CD4-positive, CD25-positive, alpha-beta regulatory T cell (primary cell): ENCODE results near the gene MYBPC2. TPM values are rescaled to one million over a fixed set of nuclear protein-coding genes. Genes with fewer than 3 reads are reported as not detected.

Source experiments
- ATAC-seq, 2 donors: fragments of 150-1000 bp; cut with Tn5 transposase; one replicate each; pipeline ENCODE4 v1.10.0; 2021; ENCODE audit warnings: low read depth in 2 of 2, moderate number of reproducible peaks in 2 of 2, moderate library complexity in 1 of 2
- DNase-seq, 3 donors: peaks; one replicate each; pipeline versions ENCODE4 v3.0.0 to v3.0.0-alpha.2; 2012 to 2022; ENCODE audit warnings: mixed read lengths in 1 of 3
- H3K27ac ChIP-seq: one replicate; pipeline ENCODE4 v1.7.0; 2013; ENCODE audit warnings: mild to moderate bottlenecking, low read length; ENCODE audit not compliant: insufficient read depth, poor library complexity, severe bottlenecking
- H3K27me3 ChIP-seq: one replicate; pipeline ENCODE4 v1.7.0; 2013; ENCODE audit warnings: low read length; ENCODE audit not compliant: control insufficient read depth, insufficient read depth
- H3K36me3 ChIP-seq: one replicate; pipeline ENCODE4 v1.7.0; 2013; ENCODE audit warnings: mild to moderate bottlenecking, low read length, moderate library complexity; ENCODE audit not compliant: control insufficient read depth, insufficient read depth
- H3K4me1 ChIP-seq: 2 replicates; pipeline ENCODE4 v1.7.0; 2013; ENCODE audit warnings: mild to moderate bottlenecking, low read length; ENCODE audit not compliant: insufficient read depth, control insufficient read depth, poor library complexity, severe bottlenecking
- H3K4me3 ChIP-seq: one replicate; pipeline ENCODE4 v1.7.0; 2013; ENCODE audit warnings: low read depth, mild to moderate bottlenecking, low read length, moderate library complexity
- H3K9me3 ChIP-seq, 2 experiments: 1 replicate in 1 of 2; 2 replicates in 1 of 2; pipeline ENCODE4 v1.7.0; 2013; ENCODE audit warnings: low read length in 2 of 2, mild to moderate bottlenecking in 1 of 2, moderate library complexity in 1 of 2; ENCODE audit not compliant: control insufficient read depth in 2 of 2
- H3K27ac Mint-ChIP-seq, 3 donors: one replicate each; pipeline ENCODE4 v1.8.0; 2020 to 2022; ENCODE audit warnings: mild to moderate bottlenecking in 3 of 3, mixed read lengths in 3 of 3, moderate library complexity in 2 of 3
- H3K27me3 Mint-ChIP-seq: one replicate; pipeline ENCODE4 v1.8.0; 2022; ENCODE audit warnings: mild to moderate bottlenecking, mixed read lengths
- H3K36me3 Mint-ChIP-seq: one replicate; pipeline ENCODE4 v1.8.0; 2020; ENCODE audit warnings: mixed read lengths
- H3K4me1 Mint-ChIP-seq, 4 donors: one replicate each; pipeline ENCODE4 v1.8.0; 2020 to 2022; ENCODE audit warnings: mixed read lengths in 4 of 4, mild to moderate bottlenecking in 1 of 4
- H3K4me3 Mint-ChIP-seq, 4 donors: one replicate each; pipeline ENCODE4 v1.8.0; 2020 to 2022; ENCODE audit warnings: mild to moderate bottlenecking in 4 of 4, mixed read lengths in 4 of 4, moderate library complexity in 3 of 4
- H3K9me3 Mint-ChIP-seq, 7 donors: one replicate each; pipeline ENCODE4 v1.8.0; 2020 to 2022; ENCODE audit warnings: mixed read lengths in 7 of 7, mild to moderate bottlenecking in 3 of 7, moderate library complexity in 2 of 7
- polyA plus RNA-seq, 4 donors: library from polyadenylated mRNA; unstranded; fragments of 300-500 nt; fragmentation: Illumina TruSeq; gene quantifications; one replicate each; pipeline ENCODE4 v1.2.3, GENCODE V29; 2021
- total RNA-seq: library from RNA; stranded (reverse); gene quantifications from one replicate; pipeline ENCODE4 v1.2.3, GENCODE V29; 2022

Gene MYBPC2
- total and polyA plus RNA-seq, 5 donors from 2014 or later, result 0.23 to 0.49 TPM; not detected in 3

DNA sequence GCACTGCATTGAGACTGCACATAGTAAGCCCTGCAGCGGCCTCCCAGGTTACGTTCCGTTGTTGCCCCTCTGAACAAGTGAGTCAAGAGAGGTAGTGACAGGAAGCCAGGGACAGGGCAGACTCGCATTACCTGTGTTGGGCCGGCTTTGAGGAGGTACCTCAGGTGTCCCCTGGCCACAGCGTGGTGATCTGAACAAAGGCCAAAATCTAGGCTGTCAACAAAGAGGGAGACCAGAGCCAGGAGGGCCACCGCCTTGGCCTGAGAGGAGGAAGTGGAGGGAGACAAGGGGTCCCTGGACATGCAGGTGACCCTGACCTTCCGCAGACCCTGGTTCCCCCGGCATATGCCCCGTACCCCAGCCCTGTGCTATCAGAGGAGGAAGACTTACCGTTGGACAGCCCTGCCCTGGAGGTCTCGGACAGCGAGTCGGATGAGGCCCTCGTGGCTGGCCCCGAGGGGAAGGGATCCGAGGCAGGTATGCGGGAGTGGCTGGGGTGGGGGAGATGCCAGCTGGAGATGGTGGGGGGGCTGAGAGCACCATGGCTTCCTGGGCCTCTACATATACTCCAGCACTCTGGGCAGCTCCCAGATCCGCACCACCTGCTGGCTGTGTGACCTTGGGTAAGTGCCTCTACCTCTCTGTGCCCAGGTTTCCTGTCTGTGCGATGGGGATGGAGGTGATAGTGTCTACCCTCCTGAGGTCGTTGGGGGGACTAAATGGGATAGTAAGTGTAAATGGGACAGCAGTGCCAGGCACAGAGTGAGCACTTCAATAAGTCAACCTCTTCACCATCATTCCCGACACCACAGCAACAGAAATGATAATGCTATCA lies 9.2 kb upstream of the MYBPC2 start:
- no peak overlapping the region for H3K27ac Mint-ChIP-seq
- no peaks in the 10 kb centered on the region for H3K36me3 ChIP-seq
- no peak overlapping the region for H3K4me3 Mint-ChIP-seq
- H3K9me3 Mint-ChIP-seq, result peaks cover 0 to 1% (median 0%) of the 10 kb centered on the region in 7 donors
- peaks cover 4% of the 10 kb centered on the region for H3K36me3 Mint-ChIP-seq
- peaks cover 2% of the 10 kb centered on the region for H3K27me3 ChIP-seq
- H3K4me3 ChIP-seq, result no peak overlapping the region
- H3K9me3 ChIP-seq, result no peaks in the 10 kb centered on the region
- DNase-seq (no peak), ATAC-seq (no peak)
- H3K4me1 Mint-ChIP-seq, result peaks cover 0 to 6% (median 4%) of the 10 kb centered on the region in 4 donors
- H3K4me1 ChIP-seq, result no peaks in the 10 kb centered on the region
- no peak overlapping the region for H3K27ac ChIP-seq
- peaks cover 30% of the 10 kb centered on the region for H3K27me3 Mint-ChIP-seq

- no peak for ATAC-seq
- peaks cover 0 to 4% (median 0%) of the 10 kb centered on the region in 4 donors for H3K4me1 Mint-ChIP-seq
- H3K27me3 ChIP-seq, result peaks cover 2% of the 10 kb centered on the region
Observed at GRCh38 chr19:50425581-50425980, 7.1 kb upstream of the MYBPC2 start.

DNA sequence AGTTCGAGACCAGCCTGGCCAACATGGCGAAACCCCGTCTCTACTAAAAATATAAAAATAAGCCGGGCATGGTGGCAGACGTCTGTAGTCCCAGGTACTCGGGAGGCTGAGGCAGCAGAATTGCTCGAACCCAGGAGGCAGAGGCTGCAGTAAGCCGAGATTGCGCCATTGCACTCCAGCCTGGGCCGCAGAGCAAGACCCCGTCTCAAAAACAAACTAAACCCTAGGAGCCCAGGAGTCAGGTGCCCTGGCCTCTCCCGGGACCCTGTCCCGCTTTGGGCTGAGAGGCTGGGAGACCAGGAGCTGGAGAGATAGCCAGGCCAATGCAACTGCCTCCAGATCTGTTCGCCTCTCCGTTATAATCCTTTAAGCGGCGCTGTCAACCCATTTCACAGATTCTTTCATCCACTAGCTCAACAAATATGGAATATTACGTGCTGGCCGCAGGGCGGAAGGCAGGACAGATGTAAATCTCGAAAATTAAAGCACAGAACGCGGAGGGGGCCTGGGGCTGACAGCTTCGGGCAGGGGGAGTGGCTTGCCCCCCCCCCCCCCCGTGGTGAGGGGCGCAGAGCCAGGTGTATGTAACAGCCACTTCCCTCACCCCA lies 5.3 kb upstream of the MYBPC2 start:
- Histone ChIP-seq H3K36me3 (no peaks in the 10 kb centered on the region), H3K4me1 (peaks cover 9% of the 10 kb centered on the region), H3K27me3 (no peaks in the 10 kb centered on the region), H3K9me3 (no peaks in the 10 kb centered on the region), H3K4me3 (no peak overlapping the region), H3K27ac (no peak overlapping the region)
- Mint-ChIP-seq H3K9me3 (peaks cover 0 to 4% (median 0%) of the 10 kb centered on the region in 7 donors), H3K4me3 (peak overlapping the region in 2 of 4 donors; percentile 43 to 75), H3K36me3 (no peaks in the 10 kb centered on the region), H3K27ac (no peak overlapping the region), H3K4me1 (peaks cover 0 to 18% (median 4%) of the 10 kb centered on the region in 4 donors), H3K27me3 (peaks cover 14% of the 10 kb centered on the region)
- DNase-seq (no peak), ATAC-seq (no peak)

More at GRCh38 chr19:50425581-50425980, 7.1 kb upstream of the MYBPC2 start:
- H3K27ac Mint-ChIP-seq, result no peak overlapping the region
- Histone ChIP-seq H3K27ac (no peak overlapping the region), H3K9me3 (no peaks in the 10 kb centered on the region), H3K4me1 (no peaks in the 10 kb centered on the region), H3K4me3 (no peak overlapping the region), H3K36me3 (no peaks in the 10 kb centered on the region)
- H3K4me3 Mint-ChIP-seq, result no peak overlapping the region
- peaks cover 20% of the 10 kb centered on the region for H3K27me3 Mint-ChIP-seq
- peaks cover 0 to 4% (median 0%) of the 10 kb centered on the region in 7 donors for H3K9me3 Mint-ChIP-seq
- no peaks in the 10 kb centered on the region for H3K36me3 Mint-ChIP-seq
- no peak for DNase-seq

DNA sequence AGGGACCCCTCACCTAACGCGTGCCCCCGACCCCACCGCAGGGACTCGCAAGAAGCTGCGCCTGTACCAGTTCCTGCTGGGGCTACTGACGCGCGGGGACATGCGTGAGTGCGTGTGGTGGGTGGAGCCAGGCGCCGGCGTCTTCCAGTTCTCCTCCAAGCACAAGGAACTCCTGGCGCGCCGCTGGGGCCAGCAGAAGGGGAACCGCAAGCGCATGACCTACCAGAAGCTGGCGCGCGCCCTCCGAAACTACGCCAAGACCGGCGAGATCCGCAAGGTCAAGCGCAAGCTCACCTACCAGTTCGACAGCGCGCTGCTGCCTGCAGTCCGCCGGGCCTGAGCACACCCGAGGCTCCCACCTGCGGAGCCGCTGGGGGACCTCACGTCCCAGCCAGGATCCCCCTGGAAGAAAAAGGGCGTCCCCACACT lies 4.7 kb upstream of the MYBPC2 start:
- no peaks in the 10 kb centered on the region for H3K27me3 ChIP-seq
- no peaks in the 10 kb centered on the region for H3K9me3 ChIP-seq
- H3K4me3 ChIP-seq, result no peak overlapping the region
- H3K27ac ChIP-seq, result no peak overlapping the region
- H3K4me3 Mint-ChIP-seq, result peak overlapping the region in 3 of 4 donors; percentile 13 to 56 (median 15)
- ATAC-seq, result no peak
- H3K27me3 Mint-ChIP-seq, result peaks cover 20% of the 10 kb centered on the region
- no peaks in the 10 kb centered on the region for H3K36me3 ChIP-seq
- no peak overlapping the region for H3K27ac Mint-ChIP-seq
- peaks cover 11% of the 10 kb centered on the region for H3K4me1 ChIP-seq
- H3K36me3 Mint-ChIP-seq, result no peaks in the 10 kb centered on the region
- peaks cover 0 to 4% (median 0%) of the 10 kb centered on the region in 7 donors for H3K9me3 Mint-ChIP-seq
- peaks cover 0 to 21% (median 5%) of the 10 kb centered on the region in 4 donors for H3K4me1 Mint-ChIP-seq
- peak in 2 of 3 donors; percentile 21 to 44 for DNase-seq

DNA sequence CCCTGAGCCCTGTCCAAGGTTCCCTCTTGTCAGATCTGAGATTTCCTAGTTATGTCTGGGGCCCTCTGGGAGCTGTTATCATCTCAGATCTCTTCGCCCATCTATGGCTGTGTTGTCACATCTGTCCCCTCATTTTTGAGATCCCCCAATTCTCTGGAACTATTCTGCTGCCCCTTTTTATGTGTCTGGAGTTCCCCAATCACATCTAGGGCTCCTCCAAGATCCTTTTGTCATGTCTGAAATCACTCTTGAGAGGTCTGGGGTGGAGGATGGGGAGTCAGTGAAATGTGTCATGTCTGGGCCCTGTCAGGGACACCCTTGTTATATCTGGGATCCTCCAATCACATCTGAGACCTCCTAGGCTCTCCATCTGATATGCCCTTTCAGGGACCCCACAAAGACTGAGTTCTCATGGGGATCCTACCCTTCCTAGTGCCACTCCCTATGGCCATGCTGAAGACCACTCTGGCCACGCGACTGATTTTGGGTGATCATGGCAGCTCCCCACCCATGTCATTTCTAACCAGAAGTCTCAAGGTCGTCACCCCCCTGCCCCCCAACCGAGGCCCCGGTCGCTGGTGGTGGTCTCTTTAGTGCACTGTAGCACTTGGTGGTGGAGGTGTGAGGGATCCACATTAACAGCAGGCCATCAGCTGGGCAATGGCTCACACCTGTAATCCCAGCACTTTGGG lies 3.8 kb upstream of the MYBPC2 start:
- peak overlapping the region in 1 of 3 donors; percentile 48 for H3K27ac Mint-ChIP-seq
- Histone ChIP-seq H3K27me3 (no peaks in the 10 kb centered on the region), H3K36me3 (no peaks in the 10 kb centered on the region)

GRCh38 chr19:50430888-50431342 lies 1.8 kb upstream of the MYBPC2 start:
- Histone ChIP-seq H3K4me3 (peak overlapping the region; percentile 85), H3K36me3 (no peaks in the 10 kb centered on the region), H3K27me3 (no peaks in the 10 kb centered on the region), H3K27ac (no peak overlapping the region), H3K4me1 (peaks cover 11% of the 10 kb centered on the region), H3K9me3 (no peaks in the 10 kb centered on the region)
- Mint-ChIP-seq H3K27me3 (peaks cover 29% of the 10 kb centered on the region), H3K4me3 (peak overlapping the region; percentile 93 to 96 (median 94)), H3K27ac (peak overlapping the region in 2 of 3 donors; percentile 81 to 89), H3K4me1 (peaks cover 0 to 23% (median 7%) of the 10 kb centered on the region in 4 donors), H3K9me3 (peaks cover 0 to 4% (median 0%) of the 10 kb centered on the region in 7 donors), H3K36me3 (no peaks in the 10 kb centered on the region)
- ATAC-seq (no peak), DNase-seq (no peak)

More for the DNA sequence above, 3.8 kb upstream of the MYBPC2 start:
- peaks cover 11% of the 10 kb centered on the region for H3K4me1 ChIP-seq
- Mint-ChIP-seq H3K9me3 (peaks cover 0 to 4% (median 0%) of the 10 kb centered on the region in 7 donors), H3K27me3 (peaks cover 24% of the 10 kb centered on the region), H3K4me1 (peaks cover 0 to 23% (median 7%) of the 10 kb centered on the region in 4 donors), H3K4me3 (peak overlapping the region in 3 of 4 donors; percentile 41 to 65 (median 57)), H3K36me3 (no peaks in the 10 kb centered on the region)
- ATAC-seq (no peak), DNase-seq (no peak)
- H3K27ac ChIP-seq, result no peak overlapping the region
- H3K4me3 ChIP-seq, result no peak overlapping the region
- H3K9me3 ChIP-seq, result no peaks in the 10 kb centered on the region
